Measurements from ENCODE around the gene SREBF1. TPM values are rescaled to one million over a fixed set of nuclear protein-coding genes. Genes with fewer than 3 reads are reported as not detected.

SREBF1 gene
- total and polyA plus RNA-seq, 10 of the 15 experiments (the other 5 are each of a cell fraction or from before 2014, with no cell fraction given), result 1.4 to 84.6 (median 20.4) TPM

DNA sequence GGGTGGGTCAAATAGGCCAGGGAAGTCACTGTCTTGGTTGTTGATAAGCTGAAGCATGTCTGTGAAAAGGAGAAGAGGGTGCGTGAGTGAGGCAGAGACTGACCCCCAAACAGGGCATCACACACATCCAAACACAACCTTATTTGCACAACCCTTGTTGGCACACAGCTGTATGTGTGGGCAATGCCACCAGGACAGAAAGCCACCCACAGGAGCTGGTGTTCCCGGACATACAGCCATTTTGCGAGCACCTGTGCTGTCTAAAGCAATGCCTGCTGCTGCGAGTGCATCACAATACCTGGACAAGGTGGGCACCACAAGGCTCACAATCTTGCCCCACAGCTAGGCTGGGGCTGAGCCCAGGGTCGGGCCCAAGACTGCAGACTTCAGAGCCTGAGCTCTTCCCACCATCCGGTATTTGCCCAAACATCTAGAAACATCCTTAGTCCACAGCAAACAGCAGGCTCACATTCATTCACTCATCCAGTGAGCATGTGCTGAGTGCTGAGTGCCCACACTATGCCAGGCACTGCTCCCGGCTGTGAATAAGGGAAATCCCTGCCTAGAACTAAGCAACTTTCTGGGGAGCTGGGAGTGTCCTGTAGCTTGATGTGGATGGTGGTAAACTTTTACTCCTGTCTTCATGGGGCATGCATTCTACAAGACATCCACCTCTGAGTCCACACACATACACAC lies 16.2 kb downstream of the SREBF1 start:
- FAIRE-seq, result no peak
- no peaks in the 10 kb centered on the region for H3K9me3 ChIP-seq (replicated peaks; ENCODE audit: control insufficient read depth, insufficient read depth, low read length)
- ChIA-PET POLR2A (interaction anchor here (0.5 to 10.9 kb wide), 6 partner anchors 15 to 1699 kb away, joined by 3 to 163 read pairs (median 8); partner anchors contain the start of gene SREBF1), SMC1A (ENCODE audit: uncharacterized antibody, unreplicated experiment) (interaction anchor here (0.7 to 4.4 kb wide), 7 partner anchors 9 to 130 kb away, joined by 3 to 46 read pairs (median 6); partner anchors contain the start of gene SREBF1), CTCF (interaction anchor here (0.6 to 2.1 kb wide), 10 partner anchors 8 to 141 kb away, joined by 3 to 11 read pairs (median 3); no protein-coding TSS in a partner anchor), RAD21 (ENCODE audit: unreplicated experiment) (interaction anchor here (0.8 to 9.0 kb wide), 6 partner anchors 11 to 137 kb away, joined by 3 to 105 read pairs (median 4); partner anchors contain the start of gene SREBF1)
- H3K4me3 ChIP-seq, result no peak overlapping the region
- H3K9ac ChIP-seq (ENCODE audit: control insufficient read depth, insufficient read depth, low read length), result no peak overlapping the region
- no peak for ATAC-seq
- no TSS peak for BruUV-seq (replicated peaks)
- intact Hi-C loops (cut with micrococcal nuclease; ENCODE audit: unreplicated experiment) (loop anchor here (5.0 kb wide), 1 partner anchor 217 kb away; the partner anchor contains the start of genes ATPAF2 and GID4), in situ Hi-C loops (cut with MboI) (no loop called here)
- no peaks in the 10 kb centered on the region; the same call in 1 of the 2 replicates for H4K20me1 ChIP-seq (ENCODE audit: control insufficient read depth, insufficient read depth)
- H3K36me3 ChIP-seq (ENCODE audit: control insufficient read depth in 2 of 2, insufficient read depth in 2 of 2, low read length in 1 of 2), result peaks cover 5 to 24% of the 10 kb centered on the region in 2 experiments; a peak in 3 of 4 replicates
- no peaks in the 10 kb centered on the region; the same call in 1 of the 2 replicates for H3K79me2 ChIP-seq (ENCODE audit: control insufficient read depth, insufficient read depth, low read length)
- no peak overlapping the region for H3K4me2 ChIP-seq (ENCODE audit: control insufficient read depth, insufficient read depth)
- H3K27me3 ChIP-seq (replicated peaks in 1 of 2; ENCODE audit: control insufficient read depth in 2 of 2, insufficient read depth in 2 of 2, low read length in 1 of 2), result no peaks in the 10 kb centered on the region
- DNase-seq (ENCODE audit: low read depth, low spot score), result no peak
- H3K27ac ChIP-seq (ENCODE audit: control insufficient read depth, insufficient read depth), result no peak overlapping the region
- H2AFZ ChIP-seq (ENCODE audit: control insufficient read depth, low read depth, low read length), result no peak overlapping the region
- TF ChIP-seq TARDBP (IDR thresholded peaks at IDR 0.05; ENCODE audit: borderline replicate concordance) (no peak), MTA3 (IDR thresholded peaks at IDR 0.05; ENCODE audit: borderline replicate concordance, low read length) (no peak)
- peaks cover 47% of the 10 kb centered on the region for H3K4me1 ChIP-seq (ENCODE audit: control insufficient read depth, insufficient read depth, low read length)
- WGBS (ENCODE audit: insufficient coverage, insufficient replicate concordance, low lambda C conversion rate, missing lambda C conversion rate), result 92% methylated on average over 7 of the region's 7 CpGs

DNA sequence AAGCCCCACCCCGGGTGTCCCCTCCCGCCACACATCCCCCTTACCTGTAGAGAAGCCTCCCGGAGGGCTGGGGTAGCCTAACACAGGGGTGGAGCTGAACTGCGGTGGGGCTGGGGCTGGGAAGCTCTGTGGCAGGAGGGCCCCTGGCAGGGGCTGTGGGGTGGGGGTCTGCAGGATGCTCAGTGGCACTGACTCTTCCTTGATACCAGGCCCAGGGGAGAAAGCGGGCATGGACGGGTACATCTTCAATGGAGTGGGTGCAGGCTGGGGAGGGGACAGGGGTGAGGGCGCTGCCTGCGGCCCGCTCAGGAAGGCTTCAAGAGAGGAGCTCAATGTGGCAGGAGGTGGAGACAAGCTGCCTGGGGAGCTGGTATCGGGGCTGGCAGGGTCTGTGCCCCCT lies 16.7 kb downstream of the SREBF1 start:
- peaks cover 45% of the 10 kb centered on the region for H3K4me1 ChIP-seq (ENCODE audit: control insufficient read depth, insufficient read depth, low read length)
- no peak overlapping the region for H3K4me3 ChIP-seq
- 71% methylated on average over 8 of the region's 10 CpGs for WGBS (ENCODE audit: insufficient coverage, insufficient replicate concordance, low lambda C conversion rate, missing lambda C conversion rate)
- H4K20me1 ChIP-seq (ENCODE audit: control insufficient read depth, insufficient read depth), result no peaks in the 10 kb centered on the region; the same call in 1 of the 2 replicates
- no TSS peak for BruUV-seq (replicated peaks)
- in situ Hi-C loops (cut with MboI) (no loop called here), intact Hi-C loops (cut with micrococcal nuclease; ENCODE audit: unreplicated experiment) (loop anchor here (5.0 kb wide), 1 partner anchor 217 kb away; the partner anchor contains the start of genes ATPAF2 and GID4)
- POLR2A ChIA-PET, result interaction anchor here (0.6 to 10.9 kb wide), 5 partner anchors 16 to 137 kb away, joined by 3 to 163 read pairs (median 9); partner anchors contain the start of gene SREBF1
- no peak overlapping the region for H3K9ac ChIP-seq (ENCODE audit: control insufficient read depth, insufficient read depth, low read length)
- DNase-seq (ENCODE audit: low read depth, low spot score) (no peak), FAIRE-seq (no peak), ATAC-seq (no peak)
- H2AFZ ChIP-seq (ENCODE audit: control insufficient read depth, low read depth, low read length), result no peak overlapping the region
- CTCF ChIA-PET, result interaction anchor here (0.8 to 2.1 kb wide), 9 partner anchors 8 to 141 kb away, joined by 3 to 11 read pairs (median 3); no protein-coding TSS in a partner anchor
- RAD21 ChIA-PET (ENCODE audit: unreplicated experiment), result interaction anchor here (1.0 to 9.0 kb wide), 5 partner anchors 12 to 136 kb away, joined by 3 to 105 read pairs (median 4); partner anchors contain the start of gene SREBF1
- H3K4me2 ChIP-seq (ENCODE audit: control insufficient read depth, insufficient read depth), result no peak overlapping the region; the same call in 1 of the 2 replicates
- no peaks in the 10 kb centered on the region; the same call in 1 of the 2 replicates for H3K79me2 ChIP-seq (ENCODE audit: control insufficient read depth, insufficient read depth, low read length)
- no peaks in the 10 kb centered on the region for H3K27me3 ChIP-seq (replicated peaks in 1 of 2; ENCODE audit: control insufficient read depth in 2 of 2, insufficient read depth in 2 of 2, low read length in 1 of 2)
- H3K9me3 ChIP-seq (replicated peaks; ENCODE audit: control insufficient read depth, insufficient read depth, low read length), result no peaks in the 10 kb centered on the region
- H3K36me3 ChIP-seq (ENCODE audit: control insufficient read depth in 2 of 2, insufficient read depth in 2 of 2, low read length in 1 of 2), result peaks cover 5 to 27% of the 10 kb centered on the region in 2 experiments; a peak in 3 of 4 replicates
- SMC1A ChIA-PET (ENCODE audit: uncharacterized antibody, unreplicated experiment), result interaction anchor here (0.7 to 4.4 kb wide), 7 partner anchors 8 to 130 kb away, joined by 3 to 46 read pairs (median 6); partner anchors contain the start of gene SREBF1
- H3K27ac ChIP-seq (ENCODE audit: control insufficient read depth, insufficient read depth), result no peak overlapping the region
- TF ChIP-seq, protein P1, sequence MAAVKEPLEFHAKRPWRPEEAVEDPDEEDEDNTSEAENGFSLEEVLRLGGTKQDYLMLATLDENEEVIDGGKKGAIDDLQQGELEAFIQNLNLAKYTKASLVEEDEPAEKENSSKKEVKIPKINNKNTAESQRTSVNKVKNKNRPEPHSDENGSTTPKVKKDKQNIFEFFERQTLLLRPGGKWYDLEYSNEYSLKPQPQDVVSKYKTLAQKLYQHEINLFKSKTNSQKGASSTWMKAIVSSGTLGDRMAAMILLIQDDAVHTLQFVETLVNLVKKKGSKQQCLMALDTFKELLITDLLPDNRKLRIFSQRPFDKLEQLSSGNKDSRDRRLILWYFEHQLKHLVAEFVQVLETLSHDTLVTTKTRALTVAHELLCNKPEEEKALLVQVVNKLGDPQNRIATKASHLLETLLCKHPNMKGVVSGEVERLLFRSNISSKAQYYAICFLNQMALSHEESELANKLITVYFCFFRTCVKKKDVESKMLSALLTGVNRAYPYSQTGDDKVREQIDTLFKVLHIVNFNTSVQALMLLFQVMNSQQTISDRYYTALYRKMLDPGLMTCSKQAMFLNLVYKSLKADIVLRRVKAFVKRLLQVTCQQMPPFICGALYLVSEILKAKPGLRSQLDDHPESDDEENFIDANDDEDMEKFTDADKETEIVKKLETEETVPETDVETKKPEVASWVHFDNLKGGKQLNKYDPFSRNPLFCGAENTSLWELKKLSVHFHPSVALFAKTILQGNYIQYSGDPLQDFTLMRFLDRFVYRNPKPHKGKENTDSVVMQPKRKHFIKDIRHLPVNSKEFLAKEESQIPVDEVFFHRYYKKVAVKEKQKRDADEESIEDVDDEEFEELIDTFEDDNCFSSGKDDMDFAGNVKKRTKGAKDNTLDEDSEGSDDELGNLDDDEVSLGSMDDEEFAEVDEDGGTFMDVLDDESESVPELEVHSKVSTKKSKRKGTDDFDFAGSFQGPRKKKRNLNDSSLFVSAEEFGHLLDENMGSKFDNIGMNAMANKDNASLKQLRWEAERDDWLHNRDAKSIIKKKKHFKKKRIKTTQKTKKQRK (IDR thresholded peaks at IDR 0.05; ENCODE audit: low read depth, low read length), result no peak
- TF ChIP-seq EP300 (IDR thresholded peaks at IDR 0.05; ENCODE audit: borderline replicate concordance in 1 of 2, control insufficient read depth in 1 of 2, low read depth in 2 of 2, low read length in 2 of 2), result no peak
- TF ChIP-seq ATF7 (IDR thresholded peaks at IDR 0.05; ENCODE audit: low read depth), result no peak
- TF ChIP-seq, protein P2, sequence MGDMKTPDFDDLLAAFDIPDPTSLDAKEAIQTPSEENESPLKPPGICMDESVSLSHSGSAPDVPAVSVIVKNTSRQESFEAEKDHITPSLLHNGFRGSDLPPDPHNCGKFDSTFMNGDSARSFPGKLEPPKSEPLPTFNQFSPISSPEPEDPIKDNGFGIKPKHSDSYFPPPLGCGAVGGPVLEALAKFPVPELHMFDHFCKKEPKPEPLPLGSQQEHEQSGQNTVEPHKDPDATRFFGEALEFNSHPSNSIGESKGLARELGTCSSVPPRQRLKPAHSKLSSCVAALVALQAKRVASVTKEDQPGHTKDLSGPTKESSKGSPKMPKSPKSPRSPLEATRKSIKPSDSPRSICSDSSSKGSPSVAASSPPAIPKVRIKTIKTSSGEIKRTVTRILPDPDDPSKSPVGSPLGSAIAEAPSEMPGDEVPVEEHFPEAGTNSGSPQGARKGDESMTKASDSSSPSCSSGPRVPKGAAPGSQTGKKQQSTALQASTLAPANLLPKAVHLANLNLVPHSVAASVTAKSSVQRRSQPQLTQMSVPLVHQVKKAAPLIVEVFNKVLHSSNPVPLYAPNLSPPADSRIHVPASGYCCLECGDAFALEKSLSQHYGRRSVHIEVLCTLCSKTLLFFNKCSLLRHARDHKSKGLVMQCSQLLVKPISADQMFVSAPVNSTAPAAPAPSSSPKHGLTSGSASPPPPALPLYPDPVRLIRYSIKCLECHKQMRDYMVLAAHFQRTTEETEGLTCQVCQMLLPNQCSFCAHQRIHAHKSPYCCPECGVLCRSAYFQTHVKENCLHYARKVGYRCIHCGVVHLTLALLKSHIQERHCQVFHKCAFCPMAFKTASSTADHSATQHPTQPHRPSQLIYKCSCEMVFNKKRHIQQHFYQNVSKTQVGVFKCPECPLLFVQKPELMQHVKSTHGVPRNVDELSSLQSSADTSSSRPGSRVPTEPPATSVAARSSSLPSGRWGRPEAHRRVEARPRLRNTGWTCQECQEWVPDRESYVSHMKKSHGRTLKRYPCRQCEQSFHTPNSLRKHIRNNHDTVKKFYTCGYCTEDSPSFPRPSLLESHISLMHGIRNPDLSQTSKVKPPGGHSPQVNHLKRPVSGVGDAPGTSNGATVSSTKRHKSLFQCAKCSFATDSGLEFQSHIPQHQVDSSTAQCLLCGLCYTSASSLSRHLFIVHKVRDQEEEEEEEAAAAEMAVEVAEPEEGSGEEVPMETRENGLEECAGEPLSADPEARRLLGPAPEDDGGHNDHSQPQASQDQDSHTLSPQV (IDR thresholded peaks at IDR 0.05), result no peak

Data from GM12878 (cell line).